GM12878 (cell line): ENCODE measurements around the gene COX11. TPM values are rescaled to one million over a fixed set of nuclear protein-coding genes. Genes with fewer than 3 reads are reported as not detected.

ENCODE experiments used
- ATAC-seq: fragments of 200-7000 bp; cut with Tn5 transposase; 3 replicates; pipeline ENCODE4 v1.9.1; 2020; ENCODE audit warnings: mild to moderate bottlenecking, moderate library complexity
- BruUV-seq: library from RNA; stranded (reverse); fragments of 400-500 nt; replicated peaks from 2 replicates; lab custom pipeline; 2021; lab: Mats Ljungman, UMichigan
- CTCF ChIA-PET: fragments of 300-600 bp; sonication (Branson Sonifier 250); formaldehyde crosslinking; extraction: SDS; loops from one replicate; lab custom pipeline; 2021; ENCODE audit warnings: inconsistent platforms; lab: Yijun Ruan, JAX
- POLR2A ChIA-PET: fragments of 350-600 bp; formaldehyde crosslinking; extraction: SDS; loops from one replicate; lab custom pipeline; 2021; ENCODE audit warnings: inconsistent platforms; lab: Charles Lee
- RAD21 ChIA-PET: fragments of 300-600 bp; sonication (Branson Sonifier 250); formaldehyde crosslinking; loops from one replicate; lab custom pipeline; 2023; ENCODE audit warnings: antibody characterized with exemption; ENCODE audit not compliant: unreplicated experiment; lab: Charles Lee
- SMC1A ChIA-PET: fragments of 300-600 bp; sonication (Branson Sonifier 250); formaldehyde crosslinking; loops from one replicate; lab custom pipeline; 2023; ENCODE audit not compliant: unreplicated experiment, uncharacterized antibody; lab: Charles Lee
- DNase-seq: peaks from one replicate; pipeline ENCODE4 v3.0.0-alpha.2; 2011; ENCODE audit warnings: low read depth, low spot score
- FAIRE-seq: peaks from 3 replicates; lab custom pipeline; 2011; peaks lifted over from hg19 to GRCh38; lab: Jason Lieb, UNC
- H2AFZ ChIP-seq: 2 replicates; pipeline ENCODE4 v1.6.0; 2011; ENCODE audit warnings: low read depth, low read length, control low read depth; ENCODE audit not compliant: control insufficient read depth
- H3K27ac ChIP-seq: 2 replicates; pipeline ENCODE4 v1.5.1; 2011; ENCODE audit warnings: control low read depth; ENCODE audit not compliant: control insufficient read depth, insufficient read depth
- H3K27me3 ChIP-seq, 2 experiments: replicated peaks in 1 of 2; 2 replicates each; pipeline versions ENCODE4 v1.6.0 to v1.6.1; 2011; ENCODE audit warnings: low read length in 1 of 2; ENCODE audit not compliant: control insufficient read depth in 2 of 2, insufficient read depth in 2 of 2
- H3K36me3 ChIP-seq, 2 experiments: 2 replicates each; pipeline ENCODE4 v1.5.1; 2011; ENCODE audit warnings: low read length in 1 of 2; ENCODE audit not compliant: control insufficient read depth in 2 of 2, insufficient read depth in 2 of 2
- H3K4me1 ChIP-seq: 2 replicates; pipeline ENCODE4 v1.6.1; 2011; ENCODE audit warnings: mild to moderate bottlenecking, low read length, moderate library complexity, mixed read lengths; ENCODE audit not compliant: control insufficient read depth, insufficient read depth
- H3K4me2 ChIP-seq: 2 replicates; pipeline ENCODE4 v1.6.0; 2011; ENCODE audit warnings: control low read depth; ENCODE audit not compliant: control insufficient read depth, insufficient read depth
- H3K4me3 ChIP-seq: fragments of 200-600 bp; sonication (generic); 2 replicates; pipeline ENCODE4 v1.5.1; 2016
- H3K79me2 ChIP-seq: 2 replicates; pipeline ENCODE4 v1.6.0; 2011; ENCODE audit warnings: low read length; ENCODE audit not compliant: control insufficient read depth, insufficient read depth
- H3K9ac ChIP-seq: 2 replicates; pipeline ENCODE4 v1.8.0; 2011; ENCODE audit warnings: low read length, control low read depth, mixed read lengths; ENCODE audit not compliant: control insufficient read depth, insufficient read depth
- H3K9me3 ChIP-seq: replicated peaks from 3 replicates; pipeline ENCODE4 v1.5.1; 2011; ENCODE audit warnings: mild to moderate bottlenecking, low read length; ENCODE audit not compliant: control insufficient read depth, insufficient read depth
- H4K20me1 ChIP-seq: 2 replicates; pipeline ENCODE4 v1.6.0; 2011; ENCODE audit not compliant: control insufficient read depth, insufficient read depth
- GABPA ChIP-seq: IDR thresholded peaks from 2 replicates; pipeline ENCODE4 v1.6.1; 2014; ENCODE audit warnings: antibody characterized with exemption, low read depth, mild to moderate bottlenecking, inconsistent platforms
- HCFC1 ChIP-seq: fragments of 150-350 bp; IDR thresholded peaks from 2 replicates; pipeline ENCODE4 v1.6.1; 2014; ENCODE audit warnings: low read length
- HSF1 ChIP-seq: fragments of 150-350 bp; IDR thresholded peaks from 2 replicates; pipeline ENCODE4 v1.6.1; 2014; ENCODE audit warnings: mild to moderate bottlenecking, low read depth, low read length
- KDM1A ChIP-seq: fragments of 200-600 bp; sonication (generic); IDR thresholded peaks from 2 replicates; pipeline ENCODE4 v1.6.1; 2016; ENCODE audit warnings: borderline replicate concordance
- MEF2A ChIP-seq: IDR thresholded peaks from 2 replicates; pipeline ENCODE4 v1.6.1; 2011; ENCODE audit warnings: low read depth, mild to moderate bottlenecking, low read length, moderate library complexity; ENCODE audit not compliant: insufficient read depth
- MYC ChIP-seq: IDR thresholded peaks from 2 replicates; pipeline ENCODE4 v1.6.1; 2011; ENCODE audit warnings: mild to moderate bottlenecking, low read length, moderate library complexity, inconsistent platforms; ENCODE audit not compliant: insufficient read depth, insufficient replicate concordance, insufficient read length, severe bottlenecking
- NR2C2 ChIP-seq: IDR thresholded peaks from 2 replicates; pipeline ENCODE4 v1.6.1; 2011; ENCODE audit warnings: borderline replicate concordance, low read depth; ENCODE audit not compliant: control insufficient read depth, insufficient read length
- RUNX3 ChIP-seq: IDR thresholded peaks from 2 replicates; pipeline ENCODE4 v1.6.1; 2012; ENCODE audit warnings: low read length, inconsistent platforms
- SREBF1 ChIP-seq: IDR thresholded peaks from 2 replicates; pipeline ENCODE4 v1.6.1; 2012; ENCODE audit warnings: mild to moderate bottlenecking, low read length
- USF1 ChIP-seq: IDR thresholded peaks from 2 replicates; pipeline ENCODE4 v1.6.1; 2011; ENCODE audit warnings: borderline replicate concordance, low read depth, mild to moderate bottlenecking, moderate library complexity, mixed read lengths, low read length; ENCODE audit not compliant: insufficient read depth; ENCODE audit errors: extremely low read length
- ZZZ3 ChIP-seq: IDR thresholded peaks from 2 replicates; pipeline ENCODE4 v1.6.1; 2011; ENCODE audit warnings: low read depth; ENCODE audit not compliant: control insufficient read depth, insufficient read length
- WGBS: methylation state at CpG from one replicate; pipeline ENCODE4 v1.1.6; 2016; ENCODE audit warnings: low lambda C conversion rate; ENCODE audit not compliant: insufficient replicate concordance, insufficient coverage; ENCODE audit errors: missing lambda C conversion rate; 5-methylcytosine and 5-hydroxymethylcytosine counted together
- in situ Hi-C: fragments of 300-500 bp; cut with MboI; formaldehyde crosslinking; loops from 9 replicates; pipeline ENCODE4 v1.14.3; 2018; ENCODE audit warnings: mixed read lengths
- intact Hi-C: fragments of 100-400 bp; cut with micrococcal nuclease; formaldehyde crosslinking; loops from one replicate; pipeline ENCODE4 v1.14.2; 2022; ENCODE audit not compliant: unreplicated experiment
- polyA plus RNA-seq, 11 experiments: library from polyadenylated mRNA; depleted of rRNA in 4 of 11; unstranded in 6 of 11; stranded (reverse) in 5 of 11; fragments of >200 nt; fragmentation: Nextera tagmentation in 4 of 11; fragmentation: Illumina TruSeq in 1 of 11; extraction: Ambion mirVana in 4 of 11; extraction: Trizol in 1 of 11; gene quantifications; 1 replicate in 1 of 11; 2 replicates in 10 of 11; pipeline versions ENCODE4 v1.2.1 to v1.2.3, GENCODE V29; 2011 to 2016; ENCODE audit warnings: inconsistent platforms in 2 of 11, missing spikeins in 2 of 11, low read depth in 1 of 11
- total RNA-seq, 4 experiments: library from RNA; depleted of rRNA in 3 of 4; stranded (reverse); fragments of >200 nt in 3 of 4; fragmentation: Illumina TruSeq in 1 of 4; extraction: Trizol in 1 of 4; gene quantifications; 2 replicates each; pipeline versions ENCODE4 v1.2.1 to v1.2.3, GENCODE V29; 2013 to 2021
- TF ChIP-seq, protein P1 (sequence below): IDR thresholded peaks from 2 replicates; pipeline ENCODE4 v1.6.1; 2012; ENCODE audit warnings: low read depth, low read length, improper control_type of control experiment
- TF ChIP-seq, protein P2 (sequence below): fragments of 450-650 bp; IDR thresholded peaks from 2 replicates; pipeline ENCODE4 v1.6.1; 2017; ENCODE audit warnings: low read depth, mild to moderate bottlenecking, moderate library complexity

Gene COX11
- total and polyA plus RNA-seq, 10 of the 15 experiments (the other 5 are each of a cell fraction or from before 2014, with no cell fraction given): 13.8 to 69.4 (median 50.8) TPM

- Histone ChIP-seq H3K27me3 (no peaks in the 10 kb centered on the region), H3K4me3 (no peak overlapping the region), H2AFZ (no peak overlapping the region), H3K36me3 (no peaks in the 10 kb centered on the region), H3K4me1 (no peaks in the 10 kb centered on the region), H3K27ac (no peak overlapping the region), H4K20me1 (no peaks in the 10 kb centered on the region)
- FAIRE-seq (no peak), DNase-seq (no peak), ATAC-seq (no peak)
- ChIA-PET CTCF (interaction anchor here (0.9 to 6.0 kb wide), 4 partner anchors 12 to 290 kb away, joined by 3 to 63 read pairs (median 4); no protein-coding TSS in a partner anchor), SMC1A (interaction anchor here (0.7 to 2.6 kb wide), 5 partner anchors 8 to 291 kb away, joined by 3 to 16 read pairs (median 4); no protein-coding TSS in a partner anchor)
- 71% methylated on average over 2 of the region's 5 CpGs for WGBS
- no TSS peak for BruUV-seq
- in situ Hi-C loops: no loop called here
- no peak for TF ChIP-seq SREBF1
- TF ChIP-seq MYC: no peak
- TF ChIP-seq HSF1: no peak
- TF ChIP-seq, all 136 proteins: peak for 0
- H3K79me2 ChIP-seq: no peaks in the 10 kb centered on the region
- intact Hi-C loops: no loop called here
- POLR2A ChIA-PET: no interaction called here
- no peaks in the 10 kb centered on the region for H3K9me3 ChIP-seq
- H3K4me2 ChIP-seq: no peak overlapping the region
- RAD21 ChIA-PET: interaction anchor here (1.9 kb wide), 1 partner anchor 11 kb away, joined by 11 read pairs; no protein-coding TSS in a partner anchor
- no peak overlapping the region for H3K9ac ChIP-seq
Measured at GRCh38 chr17:55004484-55004883, 36.0 kb upstream of the COX11 start.

DNA sequence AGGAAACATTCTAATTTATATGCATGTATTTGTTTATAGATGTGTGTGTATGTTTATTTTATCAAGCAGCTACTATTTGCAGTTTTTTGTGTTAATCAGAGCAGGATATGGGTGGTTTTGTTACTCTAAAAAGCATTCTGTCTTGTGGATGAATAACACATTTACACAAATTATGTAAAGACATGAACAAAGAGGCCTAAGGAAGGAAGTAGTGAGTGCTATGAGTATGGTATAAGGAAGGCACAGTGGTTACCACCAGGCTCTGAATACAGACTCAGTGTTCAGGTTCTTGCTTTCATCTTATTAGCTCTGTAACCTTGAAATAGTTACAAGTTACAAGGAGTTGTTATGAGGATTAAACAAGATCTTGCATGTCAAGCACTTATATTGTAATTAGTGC, 34.0 kb upstream of the COX11 start:
- FAIRE-seq: no peak
- no peak overlapping the region for H3K4me2 ChIP-seq
- POLR2A ChIA-PET: interaction anchor here (0.6 kb wide), 1 partner anchor 98 kb away, joined by 4 read pairs; no protein-coding TSS in a partner anchor
- TF ChIP-seq RUNX3 (no peak), ZZZ3 (no peak), MEF2A (no peak), GABPA (no peak), NR2C2 (no peak), HCFC1 (no peak), KDM1A (no peak), USF1 (no peak)
- TF ChIP-seq, protein P1, sequence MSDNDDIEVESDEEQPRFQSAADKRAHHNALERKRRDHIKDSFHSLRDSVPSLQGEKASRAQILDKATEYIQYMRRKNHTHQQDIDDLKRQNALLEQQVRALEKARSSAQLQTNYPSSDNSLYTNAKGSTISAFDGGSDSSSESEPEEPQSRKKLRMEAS: no peak
- TF ChIP-seq, protein P2, sequence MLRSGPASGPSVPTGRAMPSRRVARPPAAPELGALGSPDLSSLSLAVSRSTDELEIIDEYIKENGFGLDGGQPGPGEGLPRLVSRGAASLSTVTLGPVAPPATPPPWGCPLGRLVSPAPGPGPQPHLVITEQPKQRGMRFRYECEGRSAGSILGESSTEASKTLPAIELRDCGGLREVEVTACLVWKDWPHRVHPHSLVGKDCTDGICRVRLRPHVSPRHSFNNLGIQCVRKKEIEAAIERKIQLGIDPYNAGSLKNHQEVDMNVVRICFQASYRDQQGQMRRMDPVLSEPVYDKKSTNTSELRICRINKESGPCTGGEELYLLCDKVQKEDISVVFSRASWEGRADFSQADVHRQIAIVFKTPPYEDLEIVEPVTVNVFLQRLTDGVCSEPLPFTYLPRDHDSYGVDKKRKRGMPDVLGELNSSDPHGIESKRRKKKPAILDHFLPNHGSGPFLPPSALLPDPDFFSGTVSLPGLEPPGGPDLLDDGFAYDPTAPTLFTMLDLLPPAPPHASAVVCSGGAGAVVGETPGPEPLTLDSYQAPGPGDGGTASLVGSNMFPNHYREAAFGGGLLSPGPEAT: no peak

More for the DNA sequence above, 34.0 kb upstream of the COX11 start:
- Histone ChIP-seq H3K36me3 (no peaks in the 10 kb centered on the region), H2AFZ (no peak overlapping the region), H3K9ac (no peak overlapping the region), H4K20me1 (no peaks in the 10 kb centered on the region), H3K4me3 (no peak overlapping the region), H3K4me1 (no peaks in the 10 kb centered on the region), H3K27me3 (no peaks in the 10 kb centered on the region), H3K9me3 (no peaks in the 10 kb centered on the region), H3K79me2 (no peaks in the 10 kb centered on the region), H3K27ac (no peak overlapping the region)
- SMC1A ChIA-PET: interaction anchor here (1.4 kb wide), 1 partner anchor 10 kb away, joined by 7 read pairs; no protein-coding TSS in a partner anchor
- BruUV-seq: no TSS peak
- no peak for DNase-seq
- in situ Hi-C loops (no loop called here), intact Hi-C loops (no loop called here)
- CTCF ChIA-PET: interaction anchor here (0.8 to 6.0 kb wide), 3 partner anchors 10 to 293 kb away, joined by 3 to 63 read pairs (median 3); no protein-coding TSS in a partner anchor
- ATAC-seq: no peak
- RAD21 ChIA-PET: no interaction called here
